Colonic mucosa (tissue), 4 donors: ENCODE data around the gene GALNT18. TPM values are rescaled to one million over a fixed set of nuclear protein-coding genes. Genes with fewer than 3 reads are reported as not detected.

Experiments
- DNase-seq: peaks from one replicate; pipeline ENCODE4 v3.0.0-alpha.2; 2020
- H3K27ac ChIP-seq: fragments of 200-600 bp; one replicate; pipeline ENCODE4 v1.8.0; 2021
- H3K27me3 ChIP-seq: fragments of 200-600 bp; one replicate; pipeline ENCODE4 v1.8.0; 2021
- H3K36me3 ChIP-seq: fragments of 200-600 bp; one replicate; pipeline ENCODE4 v1.8.0; 2021
- H3K4me1 ChIP-seq: fragments of 200-600 bp; one replicate; pipeline ENCODE4 v1.8.0; 2021; ENCODE audit warnings: mild to moderate bottlenecking
- H3K4me3 ChIP-seq: fragments of 200-600 bp; one replicate; pipeline ENCODE4 v1.8.0; 2021
- H3K9ac ChIP-seq, 2 donors: one replicate each; pipeline ENCODE4 v1.7.0; 2013; ENCODE audit warnings: control low read depth in 2 of 2, low read depth in 2 of 2, low read length in 2 of 2
- H3K9me3 ChIP-seq: fragments of 200-600 bp; one replicate; pipeline ENCODE4 v1.8.0; 2021
- intact Hi-C: fragments of 100-400 bp; cut with DNase I; formaldehyde crosslinking; loops from one replicate; pipeline ENCODE4 v1.14.1; 2022
- total RNA-seq, 2 donors: library from RNA; stranded (reverse); fragmentation: NEBNext Ultra II Directional in 1 of 2; extraction: Animal tissue kit (Norgen Biotek cat#: 25700) in 1 of 2; gene quantifications; one replicate each; pipeline ENCODE4 v1.2.1, GENCODE V29; 2021
- TF ChIP-seq, protein P1 (sequence below): fragments of 200-600 bp; IDR thresholded peaks from one replicate; pipeline ENCODE4 v1.8.0; 2022; ENCODE audit warnings: antibody characterized with exemption, mild to moderate bottlenecking
- donor health status: healthy.
- donor health status: DM: no; HTN: no; CAD: no.
- donor health status: DM: no; HTN: no; CAD: no.

The GALNT18 gene
- total RNA-seq, 2 donors from 2014 or later = 3.6 to 8.3 TPM

DNA sequence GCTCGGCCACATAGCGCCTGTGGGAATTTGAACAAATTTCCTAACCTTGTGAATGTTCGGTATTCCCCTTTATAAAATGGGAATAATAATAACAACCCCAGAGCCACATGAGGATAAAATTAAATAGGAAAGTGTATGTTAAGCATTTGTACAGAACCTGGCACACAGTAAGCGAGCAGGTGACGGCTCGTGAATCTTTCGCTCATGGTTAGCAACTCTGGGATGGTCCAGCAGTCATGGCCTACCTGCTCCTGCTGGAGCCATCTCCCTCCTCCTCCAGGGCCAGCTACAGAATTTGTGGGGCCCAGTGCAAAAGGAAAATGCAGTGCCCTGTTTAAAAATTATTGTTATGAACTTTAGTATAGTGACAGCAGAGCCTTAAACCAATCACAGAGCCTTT, 180.3 kb downstream of the GALNT18 start:
- Histone ChIP-seq H3K9ac (no peak overlapping the region), H3K4me3 (no peak overlapping the region), H3K9me3 (no peaks in the 10 kb centered on the region), H3K27me3 (no peaks in the 10 kb centered on the region), H3K36me3 (no peaks in the 10 kb centered on the region), H3K27ac (no peak overlapping the region), H3K4me1 (no peaks in the 10 kb centered on the region)
- TF ChIP-seq, protein P1, sequence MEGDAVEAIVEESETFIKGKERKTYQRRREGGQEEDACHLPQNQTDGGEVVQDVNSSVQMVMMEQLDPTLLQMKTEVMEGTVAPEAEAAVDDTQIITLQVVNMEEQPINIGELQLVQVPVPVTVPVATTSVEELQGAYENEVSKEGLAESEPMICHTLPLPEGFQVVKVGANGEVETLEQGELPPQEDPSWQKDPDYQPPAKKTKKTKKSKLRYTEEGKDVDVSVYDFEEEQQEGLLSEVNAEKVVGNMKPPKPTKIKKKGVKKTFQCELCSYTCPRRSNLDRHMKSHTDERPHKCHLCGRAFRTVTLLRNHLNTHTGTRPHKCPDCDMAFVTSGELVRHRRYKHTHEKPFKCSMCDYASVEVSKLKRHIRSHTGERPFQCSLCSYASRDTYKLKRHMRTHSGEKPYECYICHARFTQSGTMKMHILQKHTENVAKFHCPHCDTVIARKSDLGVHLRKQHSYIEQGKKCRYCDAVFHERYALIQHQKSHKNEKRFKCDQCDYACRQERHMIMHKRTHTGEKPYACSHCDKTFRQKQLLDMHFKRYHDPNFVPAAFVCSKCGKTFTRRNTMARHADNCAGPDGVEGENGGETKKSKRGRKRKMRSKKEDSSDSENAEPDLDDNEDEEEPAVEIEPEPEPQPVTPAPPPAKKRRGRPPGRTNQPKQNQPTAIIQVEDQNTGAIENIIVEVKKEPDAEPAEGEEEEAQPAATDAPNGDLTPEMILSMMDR = no peak
- DNase-seq = no peak
- intact Hi-C loops = no loop called here

DNA sequence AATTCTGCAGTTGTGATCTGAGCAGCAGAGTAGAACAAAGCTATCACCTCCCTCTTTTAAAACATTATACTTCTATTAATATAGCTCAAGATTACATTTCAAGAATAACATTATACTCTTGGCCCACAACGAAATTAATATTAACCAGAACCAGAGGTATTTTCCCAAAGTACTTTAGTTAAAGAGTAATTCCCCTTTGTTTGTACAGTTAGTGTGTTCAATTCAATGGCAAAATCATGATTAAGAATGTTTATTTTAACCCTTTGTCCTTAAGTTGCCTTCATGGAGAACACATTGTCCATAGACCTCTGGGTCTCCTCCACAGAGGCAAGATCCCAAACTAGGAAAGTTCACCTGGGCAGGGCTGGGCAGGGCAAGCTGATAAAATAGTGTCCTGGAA, 180.7 kb downstream of the GALNT18 start:
- no peaks in the 10 kb centered on the region for H3K4me1 ChIP-seq
- intact Hi-C loops = no loop called here
- H3K36me3 ChIP-seq = no peaks in the 10 kb centered on the region
- TF ChIP-seq, protein P1 = no peak
- no peak for DNase-seq
- no peak overlapping the region for H3K27ac ChIP-seq
- no peak overlapping the region for H3K4me3 ChIP-seq
- H3K9me3 ChIP-seq = no peaks in the 10 kb centered on the region
- H3K27me3 ChIP-seq = no peaks in the 10 kb centered on the region
- H3K9ac ChIP-seq = no peak overlapping the region

DNA sequence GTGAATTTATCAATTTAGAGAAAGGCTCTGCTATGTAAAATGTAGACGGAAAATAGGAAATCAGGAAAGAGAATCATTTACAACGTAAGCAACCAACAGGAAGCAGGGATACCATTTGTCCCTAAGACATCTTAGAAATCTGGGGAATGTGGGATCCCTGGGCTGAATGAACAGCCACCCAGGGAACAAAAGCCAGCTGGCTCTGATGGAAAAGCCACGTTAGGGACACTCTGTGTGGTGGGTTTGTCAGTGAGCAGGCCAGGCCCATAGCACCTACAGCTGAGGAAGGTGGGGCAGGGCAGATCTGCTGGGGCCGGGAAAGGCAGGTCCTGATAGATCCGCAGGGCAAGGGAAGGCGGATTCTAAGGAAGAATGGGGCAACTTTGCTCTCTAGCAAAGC, 181.7 kb downstream of the GALNT18 start:
- intact Hi-C loops = no loop called here
- Histone ChIP-seq H3K27me3 (no peaks in the 10 kb centered on the region), H3K36me3 (no peaks in the 10 kb centered on the region), H3K4me3 (no peak overlapping the region), H3K9ac (no peak overlapping the region), H3K4me1 (no peaks in the 10 kb centered on the region), H3K27ac (no peak overlapping the region), H3K9me3 (no peaks in the 10 kb centered on the region)
- DNase-seq = no peak
- TF ChIP-seq, protein P1 = no peak

DNA sequence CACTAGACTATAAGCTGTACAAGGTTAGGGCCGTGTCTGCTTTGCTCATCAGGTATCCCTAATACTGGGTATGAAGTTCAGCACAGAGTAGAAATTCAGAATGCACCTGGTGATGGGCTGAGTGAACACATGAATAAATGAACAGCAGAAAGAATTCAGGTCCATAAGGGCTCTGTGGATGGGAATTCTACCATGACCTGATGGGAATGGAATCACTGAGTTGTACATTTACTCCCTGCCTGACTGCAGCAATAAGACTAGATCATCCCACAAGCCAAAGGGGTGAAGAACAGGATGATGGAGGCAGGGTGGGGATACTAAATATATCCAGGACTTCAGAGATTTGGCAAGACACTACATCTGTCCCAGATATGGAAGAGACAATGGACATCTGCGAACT, 182.2 kb downstream of the GALNT18 start:
- Histone ChIP-seq H3K9me3 (no peaks in the 10 kb centered on the region), H3K9ac (no peak overlapping the region), H3K27me3 (no peaks in the 10 kb centered on the region), H3K4me1 (no peaks in the 10 kb centered on the region), H3K36me3 (no peaks in the 10 kb centered on the region), H3K4me3 (no peak overlapping the region), H3K27ac (no peak overlapping the region)
- no peak for DNase-seq
- intact Hi-C loops = no loop called here
- TF ChIP-seq, protein P1 = no peak

DNA sequence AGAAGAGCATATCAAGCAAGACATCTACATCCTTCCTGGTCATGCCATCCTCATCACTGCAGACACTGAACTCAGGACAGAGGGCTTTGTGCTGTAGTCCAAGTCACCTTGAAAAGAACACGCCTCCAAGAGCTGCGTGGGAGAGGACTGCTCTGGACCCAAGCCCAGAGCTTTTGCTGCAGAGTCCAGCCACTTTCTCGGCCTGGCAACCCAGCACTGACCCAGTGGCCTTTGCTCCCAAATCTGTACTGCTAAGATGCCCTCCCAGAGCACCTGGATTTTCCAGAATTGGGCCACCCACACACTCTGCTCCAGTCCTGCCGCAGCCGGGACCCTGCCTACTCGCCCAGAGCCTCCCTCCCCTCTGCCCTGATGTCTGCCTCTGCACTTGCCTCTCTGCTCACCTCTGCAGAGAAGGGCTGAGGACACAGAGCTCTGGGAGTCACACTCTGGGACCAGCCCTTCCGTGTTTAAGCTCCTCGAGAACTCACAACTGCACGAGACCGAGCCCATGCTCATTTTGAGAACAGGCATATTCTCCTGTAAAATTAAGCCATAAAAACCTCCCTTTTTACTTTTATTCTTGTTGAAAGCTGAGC, 185.0 kb downstream of the GALNT18 start:
- Histone ChIP-seq H3K27me3 (no peaks in the 10 kb centered on the region), H3K4me3 (no peak overlapping the region), H3K36me3 (no peaks in the 10 kb centered on the region), H3K4me1 (no peaks in the 10 kb centered on the region), H3K27ac (no peak overlapping the region), H3K9me3 (no peaks in the 10 kb centered on the region), H3K9ac (no peak overlapping the region)
- no peak for DNase-seq
- TF ChIP-seq, protein P1 = no peak
- intact Hi-C loops = no loop called here
